ENCODE measurements around the gene SHB. TPM values are rescaled to one million over a fixed set of nuclear protein-coding genes. Genes with fewer than 3 reads are reported as not detected.
A peak's percentile ranks its signal among the peaks of the same experiment; 100 is the strongest.

SHB gene
- total RNA-seq, 2 experiments from 2014 or later: 1.1 to 1.2 TPM

DNA sequence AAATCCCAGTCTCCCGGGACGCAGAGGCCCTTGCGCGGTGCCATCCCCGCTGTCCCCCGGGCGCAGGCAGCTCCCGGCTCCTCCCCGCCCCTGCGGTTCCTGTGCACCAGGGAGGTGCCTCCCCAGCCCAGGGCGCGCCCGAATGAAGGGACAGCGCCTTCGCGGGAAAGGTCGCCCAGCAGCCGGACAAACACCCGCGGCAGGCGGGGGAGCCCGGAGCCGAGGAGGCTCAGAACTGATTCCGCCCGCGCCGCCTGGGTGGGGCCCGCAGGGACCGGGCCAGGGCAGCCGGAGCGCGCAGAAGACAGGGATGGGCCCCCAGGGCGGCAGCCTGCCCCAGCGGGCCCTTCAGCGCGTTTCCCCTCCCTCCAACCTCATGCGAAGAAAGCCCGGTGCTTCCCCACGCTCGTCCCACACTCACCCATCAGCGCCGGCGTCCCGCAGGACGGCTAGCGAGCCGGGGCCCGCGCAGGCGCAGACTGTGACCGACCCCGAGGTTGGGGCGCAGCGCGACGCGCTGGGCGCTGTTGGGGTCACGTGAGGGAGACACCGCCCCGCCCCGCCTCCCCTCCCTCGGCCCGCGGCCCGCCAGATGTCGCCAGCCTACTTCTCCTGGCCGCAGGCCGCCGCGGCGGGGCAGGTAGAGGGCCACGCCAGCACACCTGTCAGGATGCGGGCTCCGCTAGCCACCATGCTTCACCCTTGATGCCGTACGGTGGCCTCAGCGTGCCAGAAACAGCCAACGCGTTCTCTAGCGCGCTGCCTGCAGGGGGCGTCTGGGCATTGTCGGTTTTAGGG is 165.2 kb downstream of the SHB start, which contains the start of gene SLC25A51:
Gene SLC25A51 (minus strand): TSS at position 481 of the 798 bp plus-strand sequence. CDS start 15,577 bp downstream, outside the sequence.
- Histone ChIP-seq H3K27me3 (ENCODE audit: control insufficient read depth in 1 of 2, insufficient read depth in 2 of 2, low read length in 2 of 2) (no peaks in the 10 kb centered on the region), H3K36me3 (ENCODE audit: insufficient read depth, low read length) (peaks cover 9% of the 10 kb centered on the region), H3K4me1 (ENCODE audit: insufficient read depth, low read length) (peaks cover 23% of the 10 kb centered on the region), H3K4me3 (ENCODE audit: low read length) (peak within 1 kb of the TSS; percentile 61), H3K9me3 (ENCODE audit: control insufficient read depth in 1 of 2, insufficient read depth in 1 of 2, low read length in 2 of 2) (no peaks in the 10 kb centered on the region), H3K27ac (ENCODE audit: low read depth in 1 of 2, low read length in 2 of 2) (peak within 1 kb of the TSS; percentile 57 to 70)
- intact Hi-C loops (cut with DNase I, micrococcal nuclease): loop anchor here (1.0 to 5.0 kb wide), 7 partner anchors 102 to 1137 kb away; partner anchors contain the start of genes DCAF10 (in 1 of the 2), POLR1E (in 1 of the 2) and SHB (in 1 of the 2)
- TF ChIP-seq, protein P1, sequence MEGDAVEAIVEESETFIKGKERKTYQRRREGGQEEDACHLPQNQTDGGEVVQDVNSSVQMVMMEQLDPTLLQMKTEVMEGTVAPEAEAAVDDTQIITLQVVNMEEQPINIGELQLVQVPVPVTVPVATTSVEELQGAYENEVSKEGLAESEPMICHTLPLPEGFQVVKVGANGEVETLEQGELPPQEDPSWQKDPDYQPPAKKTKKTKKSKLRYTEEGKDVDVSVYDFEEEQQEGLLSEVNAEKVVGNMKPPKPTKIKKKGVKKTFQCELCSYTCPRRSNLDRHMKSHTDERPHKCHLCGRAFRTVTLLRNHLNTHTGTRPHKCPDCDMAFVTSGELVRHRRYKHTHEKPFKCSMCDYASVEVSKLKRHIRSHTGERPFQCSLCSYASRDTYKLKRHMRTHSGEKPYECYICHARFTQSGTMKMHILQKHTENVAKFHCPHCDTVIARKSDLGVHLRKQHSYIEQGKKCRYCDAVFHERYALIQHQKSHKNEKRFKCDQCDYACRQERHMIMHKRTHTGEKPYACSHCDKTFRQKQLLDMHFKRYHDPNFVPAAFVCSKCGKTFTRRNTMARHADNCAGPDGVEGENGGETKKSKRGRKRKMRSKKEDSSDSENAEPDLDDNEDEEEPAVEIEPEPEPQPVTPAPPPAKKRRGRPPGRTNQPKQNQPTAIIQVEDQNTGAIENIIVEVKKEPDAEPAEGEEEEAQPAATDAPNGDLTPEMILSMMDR (IDR thresholded peaks at IDR 0.05): peak; percentile 88
- H3K36me3 Mint-ChIP-seq (ENCODE audit: low read depth): peaks cover 27% of the 10 kb centered on the region
- H3K9me3 Mint-ChIP-seq: no peaks in the 10 kb centered on the region
- CTCF ChIA-PET: interaction anchor here (0.8 to 2.0 kb wide), 3 partner anchors 10 to 103 kb away, joined by 3 to 13 read pairs (median 5); no protein-coding TSS in a partner anchor
- H3K27ac Mint-ChIP-seq: peak within 1 kb of the TSS; percentile 97
- POLR2A ChIA-PET: interaction anchor here (0.6 to 2.7 kb wide), 7 partner anchors 10 to 324 kb away, joined by 3 to 11 read pairs (median 3); partner anchors contain the start of genes DCAF10, EXOSC3, SHB and TOMM5
- peaks cover 33% of the 10 kb centered on the region for H3K4me1 Mint-ChIP-seq (ENCODE audit: low read depth)
- H3K27me3 Mint-ChIP-seq: no peaks in the 10 kb centered on the region
- peak; percentile 93 to 98 (median 95) for DNase-seq
- peak; percentile 87 for ATAC-seq (ENCODE audit: poor library complexity)
- peak within 1 kb of the TSS; percentile 100 for H3K4me3 Mint-ChIP-seq

DNA sequence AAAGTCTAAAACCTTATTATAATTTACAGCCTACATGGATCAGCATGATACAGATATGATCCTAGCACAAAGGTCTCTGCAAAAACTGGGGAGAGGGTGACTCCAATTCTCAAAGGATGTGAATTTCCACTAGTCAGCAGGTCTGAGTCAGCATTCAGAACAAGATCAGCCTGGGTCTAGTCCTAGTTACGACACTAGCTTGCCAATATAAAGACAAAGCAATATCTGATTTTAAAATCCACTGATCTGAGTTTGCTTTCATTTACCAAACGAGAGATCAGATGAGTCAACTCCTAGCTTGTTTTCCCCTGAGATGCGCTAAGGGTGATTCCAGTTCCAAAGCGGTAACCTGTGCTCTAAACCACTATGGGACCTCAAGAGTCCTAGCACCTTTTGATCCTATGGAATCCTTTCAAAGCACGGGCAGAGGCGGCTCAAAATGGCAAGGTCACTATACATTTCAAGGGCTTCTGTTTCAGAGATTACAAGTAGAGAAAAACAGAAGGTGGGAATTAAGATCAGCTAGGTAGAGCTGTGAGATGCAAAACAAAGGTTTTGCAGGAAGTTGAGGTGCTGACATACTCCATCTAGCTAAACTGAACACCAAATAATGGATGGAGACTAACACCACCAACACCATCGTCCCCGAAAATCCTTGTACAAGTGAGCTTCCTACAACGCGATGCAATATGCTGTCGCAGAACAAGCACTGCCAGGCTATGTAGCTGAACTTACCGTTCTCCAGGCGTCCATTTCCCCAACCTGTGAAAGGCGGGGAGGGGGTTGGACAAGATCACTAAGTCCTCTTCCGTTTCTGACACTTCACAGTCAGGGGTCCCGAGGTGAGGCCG is 166.0 kb downstream of the SHB start:
- peak; percentile 2 for ATAC-seq (ENCODE audit: poor library complexity)

More for the DNA sequence above, 166.0 kb downstream of the SHB start:
- Mint-ChIP-seq H3K36me3 (ENCODE audit: low read depth) (peaks cover 30% of the 10 kb centered on the region), H3K27me3 (no peaks in the 10 kb centered on the region), H3K9me3 (no peaks in the 10 kb centered on the region), H3K27ac (peak overlapping the region; percentile 97), H3K4me3 (peak overlapping the region; percentile 100), H3K4me1 (ENCODE audit: low read depth) (peaks cover 33% of the 10 kb centered on the region)
- Histone ChIP-seq H3K4me1 (ENCODE audit: insufficient read depth, low read length) (peaks cover 23% of the 10 kb centered on the region), H3K27ac (ENCODE audit: low read depth in 1 of 2, low read length in 2 of 2) (peak overlapping the region in 1 of 2 donors; percentile 70), H3K9me3 (ENCODE audit: control insufficient read depth in 1 of 2, insufficient read depth in 1 of 2, low read length in 2 of 2) (no peaks in the 10 kb centered on the region), H3K27me3 (ENCODE audit: control insufficient read depth in 1 of 2, insufficient read depth in 2 of 2, low read length in 2 of 2) (no peaks in the 10 kb centered on the region), H3K36me3 (ENCODE audit: insufficient read depth, low read length) (peaks cover 14% of the 10 kb centered on the region), H3K4me3 (ENCODE audit: low read length) (peak overlapping the region; percentile 61)
- ChIA-PET CTCF (interaction anchor here (0.7 to 2.0 kb wide), 2 partner anchors 11 to 166 kb away, joined by 5 to 13 read pairs; partner anchors contain the start of gene SHB), POLR2A (interaction anchor here (0.6 to 2.7 kb wide), 8 partner anchors 9 to 325 kb away, joined by 3 to 11 read pairs (median 3); partner anchors contain the start of genes DCAF10, EXOSC3, SHB and TOMM5)
- TF ChIP-seq, protein P1 (IDR thresholded peaks at IDR 0.05): no peak
- intact Hi-C loops (cut with DNase I, micrococcal nuclease): loop anchor here (1.0 to 5.0 kb wide), 7 partner anchors 101 to 1136 kb away; partner anchors contain the start of genes DCAF10 (in 1 of the 2), POLR1E (in 1 of the 2) and SHB (in 1 of the 2)
- peak in 1 of 14 experiments; percentile 16 for DNase-seq
